BJ (cell line): ENCODE results near the gene NAV2. TPM values are rescaled to one million over a fixed set of nuclear protein-coding genes. Genes with fewer than 3 reads are reported as not detected.

Experiments
- CTCF ChIA-PET: fragments of 350-600 bp; formaldehyde crosslinking; extraction: SDS; loops from one replicate; lab custom pipeline; 2021; ENCODE audit warnings: antibody characterized with exemption, inconsistent platforms; lab: Yijun Ruan, JAX
- POLR2A ChIA-PET: fragments of 300-600 bp; sonication (Branson Sonifier 250); formaldehyde crosslinking; extraction: SDS; loops from one replicate; lab custom pipeline; 2021; ENCODE audit warnings: antibody characterized with exemption; lab: Charles Lee
- DNase-seq: peaks from one replicate; pipeline ENCODE4 v3.0.0-alpha.2; 2011; ENCODE audit warnings: low read depth
- H3K27me3 ChIP-seq: 2 replicates; pipeline ENCODE4 v1.6.0; 2011; ENCODE audit warnings: low read length; ENCODE audit not compliant: control insufficient read depth, insufficient read depth
- H3K36me3 ChIP-seq: 2 replicates; pipeline ENCODE4 v1.5.1; 2011; ENCODE audit warnings: low read length; ENCODE audit not compliant: control insufficient read depth, insufficient read depth
- H3K4me3 ChIP-seq: 2 replicates; pipeline ENCODE4 v1.5.1; 2011; ENCODE audit warnings: low read depth, mild to moderate bottlenecking, control low read depth, low read length
- CTCF ChIP-seq: IDR thresholded peaks from 2 replicates; pipeline ENCODE4 v1.5.1; 2011; ENCODE audit warnings: low read depth, mild to moderate bottlenecking, control low read depth, inconsistent platforms, low read length, moderate library complexity; ENCODE audit not compliant: insufficient read depth
- polyA plus RNA-seq: library from polyadenylated mRNA; depleted of rRNA; stranded (reverse); fragments of >200 nt; gene quantifications from 2 replicates; pipeline ENCODE4 v1.2.3, GENCODE V29; 2011

Gene NAV2
- polyA plus RNA-seq, 1 experiment: 6.1 TPM

GRCh38 chr11:20134991-20135736 lies 422.5 kb downstream of the NAV2 start:
- ChIA-PET CTCF (interaction anchor here (0.6 to 7.2 kb wide), 10 partner anchors 7 to 360 kb away, joined by 3 to 91 read pairs (median 4); no protein-coding TSS in a partner anchor), POLR2A (no interaction called here)

GRCh38 chr11:20137637-20138036 lies 425.0 kb downstream of the NAV2 start:
- no peak overlapping the region for H3K4me3 ChIP-seq
- ChIA-PET CTCF (interaction anchor here (0.5 to 7.2 kb wide), 7 partner anchors 9 to 580 kb away, joined by 3 to 78 read pairs (median 4); no protein-coding TSS in a partner anchor), POLR2A (interaction anchor here (0.8 kb wide), 1 partner anchor 1851 kb away, joined by 6 read pairs; no protein-coding TSS in a partner anchor)
- H3K27me3 ChIP-seq: peaks cover 6% of the 10 kb centered on the region
- no peak for TF ChIP-seq CTCF
- no peak for DNase-seq
- no peaks in the 10 kb centered on the region for H3K36me3 ChIP-seq

More at GRCh38 chr11:20134991-20135736, 422.5 kb downstream of the NAV2 start:
- H3K36me3 ChIP-seq: no peaks in the 10 kb centered on the region
- no peak overlapping the region for H3K4me3 ChIP-seq
- TF ChIP-seq CTCF: no peak
- no peak for DNase-seq
- peaks cover 5% of the 10 kb centered on the region for H3K27me3 ChIP-seq

GRCh38 chr11:20138707-20139106 lies 426.1 kb downstream of the NAV2 start:
- no peak for TF ChIP-seq CTCF
- Histone ChIP-seq H3K27me3 (peaks cover 6% of the 10 kb centered on the region), H3K36me3 (no peaks in the 10 kb centered on the region), H3K4me3 (no peak overlapping the region)
- DNase-seq: no peak
- ChIA-PET CTCF (interaction anchor here (1.6 to 6.8 kb wide), 2 partner anchors 11 to 185 kb away, joined by 3 to 28 read pairs; no protein-coding TSS in a partner anchor), POLR2A (no interaction called here)

- ChIA-PET CTCF (interaction anchor here (1.0 to 1.3 kb wide), 2 partner anchors 10 to 26 kb away, joined by 4 to 7 read pairs; no protein-coding TSS in a partner anchor), POLR2A (interaction anchor here (0.6 kb wide), 1 partner anchor 1075 kb away, joined by 5 read pairs; no protein-coding TSS in a partner anchor)
- Histone ChIP-seq H3K36me3 (no peaks in the 10 kb centered on the region), H3K27me3 (peaks cover 36% of the 10 kb centered on the region), H3K4me3 (no peak overlapping the region)
- DNase-seq: no peak
- no peak for TF ChIP-seq CTCF
Observed at GRCh38 chr11:20154381-20154780, 441.7 kb downstream of the NAV2 start.

GRCh38 chr11:20155683-20156279 lies 443.1 kb downstream of the NAV2 start:
- ChIA-PET POLR2A (interaction anchor here (0.5 kb wide), 1 partner anchor 26 kb away, joined by 3 read pairs; no protein-coding TSS in a partner anchor), CTCF (interaction anchor here (1.3 kb wide), 1 partner anchor 28 kb away, joined by 7 read pairs; no protein-coding TSS in a partner anchor)
- no peak overlapping the region for H3K4me3 ChIP-seq
- peaks cover 48% of the 10 kb centered on the region for H3K27me3 ChIP-seq
- H3K36me3 ChIP-seq: no peaks in the 10 kb centered on the region
- DNase-seq: no peak
- TF ChIP-seq CTCF: no peak
